GM20000 (cell line): ENCODE results near the gene DDX10.

ENCODE experiments used
- DNase-seq: peaks from one replicate; pipeline ENCODE4 v3.0.0; 2012; ENCODE audit warnings: low spot score
- CTCF ChIP-seq: IDR thresholded peaks from 2 replicates; pipeline ENCODE4 v1.5.1; 2012; ENCODE audit warnings: mild to moderate bottlenecking, control low read depth; ENCODE audit errors: extremely low read depth, missing control alignments

The DDX10 gene

GRCh38 chr11:108934289-108934688 lies 269.4 kb downstream of the DDX10 start:
- no peak for DNase-seq
- no peak for TF ChIP-seq CTCF

GRCh38 chr11:108934696-108935095 lies 269.8 kb downstream of the DDX10 start:
- TF ChIP-seq CTCF, result no peak

GRCh38 chr11:108937746-108938145 lies 272.9 kb downstream of the DDX10 start:
- TF ChIP-seq CTCF, result no peak

More at GRCh38 chr11:108934696-108935095, 269.8 kb downstream of the DDX10 start:
- no peak for DNase-seq

GRCh38 chr11:108938604-108939003 lies 273.7 kb downstream of the DDX10 start:
- DNase-seq, result no peak
- no peak for TF ChIP-seq CTCF

More at GRCh38 chr11:108937746-108938145, 272.9 kb downstream of the DDX10 start:
- DNase-seq, result no peak

GRCh38 chr11:108939135-108939534 lies 274.3 kb downstream of the DDX10 start:
- no peak for TF ChIP-seq CTCF
- no peak for DNase-seq

- no peak for DNase-seq
- TF ChIP-seq CTCF, result no peak
Measured at GRCh38 chr11:108943853-108944252, 279.0 kb downstream of the DDX10 start.

GRCh38 chr11:108944471-108945178 lies 279.8 kb downstream of the DDX10 start:
- TF ChIP-seq CTCF, result no peak
- peak; percentile 8 for DNase-seq
